Bone marrow (tissue), 2 donors: ENCODE measurements around the gene NDFIP1.

Experiments
- DNase-seq, 2 donors: peaks; one replicate each; lab custom pipeline; 2025; lab: John Stamatoyannopoulos, UW

The NDFIP1 gene

DNA sequence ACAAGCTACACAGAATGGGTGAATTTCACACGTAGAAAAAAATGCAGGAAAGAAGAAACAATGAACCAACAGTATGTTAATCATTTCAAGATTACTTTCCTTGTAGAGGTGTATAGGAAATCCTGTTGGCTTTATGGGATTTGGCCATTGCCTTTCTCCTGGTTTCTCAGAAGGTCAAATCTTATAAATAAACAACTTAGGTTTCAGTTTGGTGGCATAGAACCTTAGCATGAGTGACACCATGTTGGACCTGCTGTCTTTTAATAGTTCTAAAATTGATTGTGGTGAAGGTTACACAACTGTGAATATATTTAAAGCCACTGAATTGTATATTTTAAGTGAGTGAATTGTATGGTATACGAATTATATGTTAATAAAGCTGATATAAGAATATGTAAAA, 16.7 kb upstream of the NDFIP1 start:
- DNase-seq: no peak

DNA sequence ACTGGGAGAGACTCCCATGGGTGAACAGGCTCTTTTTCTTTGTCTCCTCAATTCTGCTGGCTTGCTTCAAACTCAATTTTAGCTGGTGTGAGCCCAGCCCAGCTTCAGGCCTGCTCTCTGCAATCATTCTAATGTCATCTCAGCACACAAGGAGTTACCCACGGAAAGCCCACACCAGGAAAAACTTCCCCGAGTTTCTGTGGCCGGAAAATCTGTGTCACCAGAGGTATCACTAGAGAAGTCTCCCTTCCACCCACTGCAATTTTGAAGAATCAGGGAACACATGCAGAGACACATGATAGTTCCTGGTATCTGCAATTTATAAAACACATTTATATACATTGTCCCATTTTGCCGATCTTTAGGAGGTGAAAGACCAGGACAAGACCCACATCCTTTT, 13.5 kb upstream of the NDFIP1 start:
- no peak for DNase-seq

DNA sequence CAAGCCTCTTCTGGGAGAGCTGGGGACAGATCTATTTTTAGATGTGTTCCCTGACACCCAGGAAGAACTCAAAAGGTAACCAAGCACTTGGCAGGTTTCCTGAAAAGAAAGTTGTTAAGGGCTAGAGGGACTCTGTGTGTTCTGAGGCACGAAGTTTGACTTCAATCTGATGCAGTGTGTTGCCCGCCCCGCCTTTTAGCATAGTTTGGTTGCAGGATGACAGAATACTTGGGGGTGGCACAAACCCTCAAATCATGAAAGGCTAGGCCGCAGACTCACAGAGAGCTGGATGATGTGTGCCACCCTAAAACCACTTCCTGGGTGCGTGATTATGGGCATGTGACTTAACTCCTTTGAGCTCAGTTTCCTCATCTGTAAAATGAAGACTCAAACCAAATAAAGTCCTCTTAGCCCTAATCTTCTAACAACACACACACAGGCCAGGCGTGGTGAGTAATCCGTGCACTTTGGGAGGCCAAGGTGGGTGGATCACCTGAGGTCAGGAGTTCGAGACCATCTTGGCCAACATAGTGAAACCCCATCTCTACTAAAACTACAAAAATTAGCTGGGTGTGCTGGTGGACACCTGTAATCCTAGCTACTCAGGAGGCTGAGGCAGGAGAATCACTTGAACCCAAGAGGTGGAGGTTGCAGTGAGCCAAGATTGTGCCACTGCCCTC, 12.8 kb upstream of the NDFIP1 start:
- DNase-seq: no peak

DNA sequence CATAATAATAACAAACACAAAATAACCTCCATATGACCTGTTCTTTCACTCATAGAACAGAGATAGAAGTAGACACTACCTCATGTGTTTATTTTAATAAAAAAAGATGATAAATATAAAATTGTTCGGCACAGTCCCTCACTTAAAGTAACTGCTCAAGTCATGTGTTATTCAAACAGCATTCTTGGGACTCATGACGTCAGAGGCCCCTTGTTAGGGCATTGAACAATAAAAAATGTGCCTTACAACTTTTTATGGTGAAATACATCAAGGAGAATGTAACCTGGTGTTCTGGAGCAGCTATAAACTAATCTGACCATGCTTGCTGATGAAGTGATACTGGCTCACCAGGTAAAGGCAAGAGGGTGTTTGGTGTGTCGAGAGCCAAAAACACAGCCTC, 12.2 kb upstream of the NDFIP1 start:
- no peak for DNase-seq

DNA sequence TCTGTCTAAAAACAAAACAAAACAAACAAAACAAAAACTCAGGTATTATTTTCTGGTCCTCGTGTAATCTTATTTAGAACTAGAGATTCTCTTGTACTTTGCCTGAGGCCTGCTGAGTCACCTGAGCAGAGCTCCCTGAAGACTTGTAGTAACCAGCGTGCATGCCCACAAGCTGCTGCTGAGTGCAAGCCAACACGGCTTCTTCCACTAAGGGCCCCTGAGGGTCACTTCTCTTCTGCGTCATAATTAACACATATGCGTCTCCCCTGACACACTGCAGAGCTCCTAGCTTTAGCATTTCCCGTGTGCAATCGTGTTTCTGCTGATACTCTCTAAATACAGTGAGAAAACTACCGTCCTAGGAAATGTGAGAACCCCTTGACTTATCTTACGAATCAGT, 10.9 kb upstream of the NDFIP1 start:
- DNase-seq: no peak

DNA sequence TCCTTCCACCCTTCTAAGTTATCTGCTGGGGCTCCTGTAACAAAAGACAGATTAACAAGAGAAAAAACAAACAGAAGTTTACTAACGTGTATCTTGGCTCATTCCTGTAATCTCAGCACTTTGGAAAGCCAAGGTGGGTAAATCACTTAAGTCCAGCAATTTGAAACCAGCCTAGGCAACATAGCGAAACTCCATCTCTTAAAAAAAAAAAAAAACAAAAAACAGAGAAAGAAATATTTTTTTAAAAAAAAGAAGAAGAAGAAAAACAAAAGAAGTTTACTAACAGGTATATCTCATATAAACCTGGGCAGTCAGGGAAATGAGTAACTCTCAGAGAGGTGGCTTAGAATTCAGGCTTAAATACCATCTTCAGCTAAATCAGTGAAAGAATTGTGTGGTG, 10.3 kb upstream of the NDFIP1 start:
- no peak for DNase-seq

DNA sequence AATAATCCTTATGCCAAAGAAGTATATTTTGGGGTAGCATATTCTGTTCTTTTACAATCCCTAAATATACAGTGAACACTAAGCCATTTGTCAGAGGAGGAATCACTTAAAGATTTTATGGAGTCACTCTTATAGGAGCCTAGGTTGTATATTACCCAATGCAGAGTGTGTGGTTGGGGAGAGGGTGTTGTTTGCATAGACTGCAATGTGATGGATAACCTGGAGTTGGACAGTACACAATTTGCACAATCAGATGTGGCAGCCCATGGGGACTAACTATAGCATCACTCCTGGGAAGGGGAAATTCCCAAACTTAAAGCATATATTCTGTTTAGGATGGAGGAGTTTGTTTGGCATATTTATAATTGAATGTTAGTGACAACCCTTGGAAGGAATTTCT, 9.6 kb upstream of the NDFIP1 start:
- DNase-seq: no peak

DNA sequence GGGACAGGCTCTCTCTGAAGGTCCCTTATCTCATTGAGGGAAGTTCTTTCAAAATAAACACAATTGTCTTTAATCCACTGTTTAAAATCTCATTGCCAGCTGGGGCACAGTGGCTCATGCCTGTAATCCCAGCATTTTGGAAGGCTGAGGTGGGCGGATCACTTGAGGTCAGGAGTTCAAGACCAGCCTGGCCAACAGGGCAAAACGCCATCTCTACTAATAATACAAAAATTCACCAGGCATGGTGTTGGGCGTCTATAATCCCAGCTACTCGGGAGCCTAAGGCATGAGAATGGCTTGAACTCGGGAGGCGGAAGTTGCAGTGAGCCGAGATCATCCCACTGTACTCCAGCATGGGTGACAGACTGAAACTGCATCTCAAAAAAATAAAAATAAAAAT, 8.3 kb upstream of the NDFIP1 start:
- no peak for DNase-seq

DNA sequence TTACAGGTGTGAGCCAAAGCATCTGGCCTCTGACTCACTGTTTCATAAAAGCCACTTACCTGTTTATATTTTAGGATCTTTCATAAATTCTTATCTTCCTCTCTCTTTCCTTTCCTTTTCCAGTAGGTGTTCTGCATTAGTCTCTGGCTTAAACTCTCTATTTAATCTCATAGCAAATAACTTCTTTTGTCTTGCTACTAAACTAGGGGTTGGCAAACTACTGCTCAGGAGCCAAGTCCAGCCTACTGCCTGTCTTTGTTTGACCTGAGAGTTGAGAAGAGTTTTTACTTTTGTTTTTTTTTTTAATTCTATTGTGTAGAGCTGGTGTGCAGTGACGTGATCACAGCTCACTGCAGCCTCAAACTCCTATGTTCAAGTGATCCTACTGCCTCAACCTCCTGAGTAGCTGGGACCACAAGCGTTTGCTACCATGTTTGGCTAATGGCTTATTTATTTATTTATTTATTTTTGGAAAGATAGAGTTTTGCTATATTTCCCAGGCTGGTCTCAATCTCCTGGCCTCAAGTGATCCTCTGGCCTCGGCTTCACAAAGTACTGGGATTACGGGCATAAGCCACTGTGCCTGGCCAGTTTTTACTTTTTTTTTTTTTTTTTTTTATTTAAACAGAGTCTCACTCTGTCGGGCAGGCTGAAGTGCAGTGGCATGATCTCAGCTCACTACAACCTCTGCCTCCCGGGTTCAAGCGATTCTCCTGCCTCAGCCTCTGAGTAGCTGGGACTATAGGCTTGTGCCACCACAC, 5.4 kb upstream of the NDFIP1 start:
- DNase-seq: no peak

DNA sequence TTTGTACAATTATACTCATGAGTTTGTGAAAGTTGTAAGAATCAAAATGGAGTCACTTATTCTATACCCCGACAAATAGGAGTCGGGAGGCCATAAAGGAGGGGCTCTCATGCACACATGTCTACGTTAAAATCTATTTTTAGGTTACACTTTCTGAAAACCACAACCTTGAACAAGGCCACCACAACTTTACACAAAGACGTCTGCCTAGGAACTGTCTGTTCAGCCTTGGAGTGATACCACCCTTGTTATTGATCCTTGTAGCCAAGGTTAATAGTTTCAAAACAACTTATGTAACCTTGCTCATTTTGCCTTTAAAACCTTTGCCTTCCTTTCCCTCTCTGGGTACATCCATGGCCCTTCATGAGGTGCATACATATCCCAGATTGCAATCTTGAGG, 4.1 kb upstream of the NDFIP1 start:
- DNase-seq: no peak

DNA sequence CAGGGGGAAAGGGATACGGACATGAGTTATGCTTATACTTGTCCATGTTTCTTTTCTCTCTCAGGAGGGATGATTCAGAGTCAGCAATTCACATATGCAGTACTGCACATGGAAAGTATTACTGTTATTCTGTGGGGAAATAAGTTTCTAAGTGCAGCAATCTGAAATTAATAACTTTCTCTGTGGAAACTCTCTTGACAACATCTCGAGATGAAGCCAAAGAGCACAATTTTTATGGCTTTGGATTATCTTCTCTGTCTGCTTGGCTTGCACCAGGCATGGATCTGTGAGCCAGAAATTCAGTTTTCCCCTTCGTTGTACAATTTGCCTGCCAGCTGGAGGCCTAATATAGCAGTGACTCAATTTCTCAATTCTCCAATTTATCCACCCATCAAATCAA, 2.5 kb upstream of the NDFIP1 start:
- DNase-seq: no peak

DNA sequence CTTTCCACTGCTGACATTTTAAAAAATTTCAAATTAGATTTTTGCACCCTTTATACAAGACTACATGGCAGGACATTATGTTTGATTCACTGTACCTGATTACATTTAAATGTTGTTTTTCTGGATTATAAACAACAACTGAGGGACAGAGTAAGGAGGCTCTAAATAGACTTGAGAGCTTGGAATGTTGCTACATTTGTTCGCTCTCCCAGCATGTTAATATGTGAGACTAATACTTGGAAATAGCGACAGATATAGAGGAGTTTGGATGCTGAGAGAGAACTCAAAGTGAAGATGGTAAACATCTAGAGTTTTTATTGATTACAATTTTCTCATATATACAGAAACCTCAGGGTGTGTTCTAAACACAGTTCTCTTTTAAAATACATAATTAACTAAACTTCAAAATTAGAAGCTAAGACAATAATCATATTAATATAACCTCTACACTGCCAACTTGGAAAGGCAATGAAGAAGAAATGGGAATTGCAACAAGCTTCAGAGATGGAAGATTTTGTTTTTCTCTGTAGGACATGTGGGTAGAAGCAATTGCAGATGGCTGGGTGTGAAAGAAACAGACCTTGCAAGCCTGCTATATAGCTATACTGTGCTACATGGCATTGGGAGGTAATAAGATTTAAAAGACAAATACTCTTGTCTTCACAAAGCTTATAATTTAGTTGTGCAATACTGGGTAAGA, 1.4 kb upstream of the NDFIP1 start:
- DNase-seq: no peak

DNA sequence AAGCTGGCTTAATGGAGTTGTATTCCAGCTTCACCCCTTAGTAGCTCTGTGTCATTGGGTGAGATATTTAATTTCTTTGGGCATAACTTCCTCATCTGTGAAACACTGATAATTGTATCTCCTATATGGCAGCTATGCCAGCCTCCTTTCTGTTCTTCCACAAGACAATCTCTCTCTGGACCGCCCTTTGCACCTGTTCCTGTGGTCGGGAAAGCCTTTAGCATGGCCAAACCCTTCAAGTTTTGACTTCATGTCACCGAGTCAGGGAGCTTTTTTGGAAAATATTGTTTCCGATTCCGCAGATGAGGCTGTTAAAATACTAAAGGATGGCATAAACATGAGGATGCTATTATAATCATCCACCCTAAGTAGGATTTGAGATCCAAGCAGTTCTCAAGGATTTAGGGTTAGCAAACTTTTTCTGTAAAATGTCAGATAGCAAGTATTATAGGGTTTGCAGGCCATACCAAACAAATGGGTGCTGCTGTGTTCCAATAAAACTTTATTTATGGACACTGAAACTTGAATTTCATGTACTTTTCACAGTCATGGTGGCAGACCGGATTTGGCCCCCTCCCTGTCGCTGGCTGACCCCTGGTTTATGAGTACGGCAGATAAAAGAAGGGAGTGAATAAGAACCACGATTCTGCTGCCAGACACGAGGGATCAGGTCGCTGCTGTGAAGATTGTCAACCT, 695 bp upstream of the NDFIP1 start:
- no peak for DNase-seq

DNA sequence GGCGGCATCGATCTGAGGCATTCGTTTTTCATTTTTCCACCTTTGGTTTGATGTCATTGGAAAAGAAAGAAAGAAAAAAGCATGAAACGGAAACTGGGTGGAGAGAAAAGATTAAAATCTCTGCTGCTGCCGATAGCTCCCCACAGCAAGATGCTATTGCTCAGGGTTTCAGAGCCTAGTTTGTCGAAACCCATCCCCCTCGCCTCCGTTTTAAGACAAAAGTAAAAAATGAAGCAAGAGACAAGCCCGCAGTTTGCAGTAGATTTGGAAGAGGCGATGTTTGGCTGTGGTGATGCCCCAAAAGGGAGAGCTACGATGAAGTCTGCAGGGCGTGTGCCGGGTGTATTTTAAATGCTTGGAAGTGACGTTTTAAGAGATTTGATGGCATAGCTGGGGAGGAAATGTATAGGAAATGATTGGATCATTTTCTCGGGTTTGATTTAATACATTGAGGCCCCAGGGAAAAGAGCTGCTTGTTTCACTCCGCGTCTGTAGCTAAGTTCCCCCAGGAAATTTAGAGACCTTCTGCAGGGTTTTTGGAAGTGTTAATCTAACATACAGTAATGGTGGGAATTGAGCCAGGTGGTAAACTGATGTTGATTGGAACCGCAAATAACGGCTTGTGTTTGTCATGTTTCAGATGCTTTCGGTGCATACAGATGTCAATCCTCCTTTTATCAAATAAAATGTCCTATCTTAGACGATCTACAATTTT, 909 bp downstream of the NDFIP1 start:
- no peak for DNase-seq

DNA sequence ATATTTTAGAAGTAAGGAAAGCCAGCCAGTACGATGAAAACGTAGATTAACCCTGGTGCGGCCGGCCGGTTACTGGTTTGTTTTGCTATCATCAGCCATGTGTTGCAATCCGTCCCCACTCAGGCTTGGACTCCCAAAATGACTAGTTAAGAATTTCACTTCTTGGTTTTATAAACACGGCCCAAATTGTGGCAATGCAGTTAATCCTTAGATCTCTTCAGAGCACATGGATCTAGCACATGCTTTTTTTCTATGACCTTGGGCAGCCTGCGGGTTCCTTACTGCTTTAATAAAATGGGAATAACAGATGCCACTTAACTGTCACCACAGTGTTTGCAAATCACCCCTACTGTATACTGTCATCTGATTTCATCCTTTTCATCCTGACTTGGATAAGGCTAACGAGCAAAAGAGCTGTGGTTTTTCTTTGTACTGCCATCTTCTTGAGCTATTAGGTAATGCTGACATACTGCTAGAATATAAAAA, 1.5 kb downstream of the NDFIP1 start:
- DNase-seq: no peak

DNA sequence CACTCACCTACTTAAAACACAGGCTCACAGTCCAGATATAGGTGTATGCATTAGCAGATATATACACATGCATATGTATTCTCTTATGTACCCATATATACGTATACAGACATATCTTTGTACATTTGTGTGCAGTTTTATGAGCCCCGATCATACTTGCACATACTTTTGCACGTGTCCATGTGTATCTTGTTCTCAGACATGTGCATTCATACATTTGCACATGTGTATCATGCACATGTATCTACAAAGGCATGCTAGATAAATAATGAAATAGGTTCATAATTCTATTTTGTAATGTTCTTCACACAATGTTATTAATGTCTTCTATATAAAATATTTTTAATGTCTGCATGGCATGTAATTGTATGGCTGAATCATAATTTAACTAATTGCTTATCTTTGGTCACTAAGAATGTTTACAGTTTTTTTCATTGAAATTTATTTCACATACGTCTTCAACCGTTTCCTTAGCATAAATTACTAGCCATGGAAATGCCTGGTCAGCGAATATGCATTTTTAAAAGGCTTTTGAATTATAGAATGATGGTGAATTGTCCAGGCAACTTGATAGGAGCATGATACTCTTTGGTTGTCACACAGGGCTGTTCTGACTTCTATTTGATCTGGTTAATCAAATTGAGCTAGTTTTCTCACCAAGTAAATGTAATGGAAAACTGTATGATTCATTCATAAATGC, 2.6 kb downstream of the NDFIP1 start:
- DNase-seq: no peak

DNA sequence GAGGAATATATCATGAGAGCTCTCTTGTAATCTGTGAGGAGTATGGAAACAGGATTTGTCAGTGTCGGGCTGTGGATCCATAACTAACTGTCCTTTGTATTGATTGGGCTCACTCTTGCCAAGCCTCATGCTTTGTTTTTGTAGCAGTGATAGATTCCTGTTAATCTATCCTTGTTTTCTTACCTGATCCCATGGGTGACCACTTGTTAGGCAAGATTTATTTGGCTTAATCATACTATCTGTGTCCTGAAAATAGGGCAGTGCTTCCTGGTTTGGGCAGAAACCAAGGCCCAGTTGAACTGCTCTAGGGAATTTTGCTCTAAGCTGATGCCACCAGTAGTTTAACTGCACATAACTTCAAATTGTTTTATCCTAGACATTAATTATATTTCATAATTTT, 6.1 kb downstream of the NDFIP1 start:
- no peak for DNase-seq

DNA sequence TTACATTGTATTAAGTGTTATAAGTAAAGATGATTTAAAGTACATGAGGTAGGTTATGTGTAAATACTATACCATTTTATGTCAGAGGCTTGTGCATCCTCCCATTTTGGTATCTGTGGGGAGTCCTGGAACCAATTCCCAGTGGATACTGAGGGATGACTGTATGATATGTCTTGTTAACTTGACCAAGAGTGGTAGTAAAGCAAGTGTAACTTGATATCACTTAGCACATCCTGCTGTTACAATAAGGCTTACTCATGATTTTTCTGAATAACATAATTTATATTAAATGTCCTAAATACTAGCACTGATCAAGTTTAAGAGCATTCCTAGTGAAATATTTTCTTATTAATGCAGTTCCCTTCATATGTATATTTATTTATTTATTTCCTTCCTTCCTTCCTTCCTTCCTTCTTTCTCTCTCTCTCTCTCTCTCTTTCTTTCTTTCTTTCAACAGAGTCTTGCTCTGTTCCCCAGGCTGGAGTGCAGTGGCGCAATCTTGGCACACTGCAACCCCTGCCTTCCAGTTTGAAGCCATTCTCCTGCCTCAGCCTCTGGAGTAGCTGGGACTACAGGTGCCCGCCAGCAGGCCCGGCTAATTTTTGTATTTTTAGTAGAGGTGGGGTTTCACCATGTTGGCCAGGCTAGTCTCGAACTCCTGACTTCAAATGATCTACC, 7.5 kb downstream of the NDFIP1 start:
- DNase-seq: no peak

DNA sequence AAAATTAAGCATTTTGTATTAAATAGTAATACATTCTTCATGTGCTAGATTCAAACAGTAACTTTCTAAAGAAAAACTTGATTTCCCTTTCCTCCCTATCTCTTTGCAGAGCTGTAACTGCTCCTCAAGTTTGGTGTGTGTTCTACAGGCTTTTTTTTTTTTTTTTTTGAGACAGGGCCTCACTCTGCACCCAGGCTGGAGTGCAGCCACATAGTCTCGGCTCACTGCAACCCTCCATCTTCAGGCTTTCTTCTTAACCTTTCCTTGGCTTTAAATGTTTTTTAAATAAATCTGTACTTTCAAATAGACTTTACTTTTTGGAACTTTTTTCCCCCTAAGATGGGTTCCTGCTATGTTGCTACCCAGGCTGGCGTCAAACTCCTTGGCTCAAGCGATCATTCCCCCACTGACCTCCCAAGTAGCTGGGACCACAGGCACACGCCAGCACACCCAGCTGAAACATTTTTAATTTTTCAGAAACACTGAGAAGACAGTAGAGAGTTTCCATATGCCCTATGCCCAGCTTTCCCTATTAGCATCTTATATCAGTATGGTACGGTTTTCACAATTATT, 9.1 kb downstream of the NDFIP1 start:
- no peak for DNase-seq

DNA sequence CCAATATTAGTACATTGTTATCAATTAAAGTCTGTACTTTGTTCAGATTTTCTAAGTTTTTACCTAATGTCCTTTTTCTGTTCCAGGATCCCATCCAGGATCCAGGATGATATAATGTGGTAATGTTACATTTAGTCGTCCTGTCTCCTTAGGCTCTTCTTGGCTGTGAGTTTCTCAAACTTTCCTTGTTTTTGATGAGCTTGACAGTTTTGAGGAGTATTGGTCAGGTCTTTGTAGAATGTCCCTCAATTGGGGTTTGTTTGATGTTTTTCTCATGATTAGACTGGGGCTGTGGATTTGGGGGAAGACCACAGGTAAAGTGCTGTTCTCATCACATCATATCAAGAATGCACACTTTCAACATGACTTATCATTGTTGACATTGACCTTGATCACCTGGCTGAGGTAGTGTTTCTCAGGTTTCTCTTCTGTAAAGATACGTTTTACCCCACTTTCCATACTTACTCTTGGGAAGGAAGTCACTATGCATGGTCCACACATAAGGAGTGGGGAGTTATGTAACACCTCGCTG, 9.6 kb downstream of the NDFIP1 start:
- DNase-seq: no peak
